Neural cell (in vitro differentiated cells): Measurements from ENCODE around the gene SH3RF1.

Experiments
- EP300 ChIP-seq: fragments of 450-650 bp; conservative IDR thresholded peaks from 2 replicates; pipeline ENCODE4 v1.6.1; 2014; ENCODE audit warnings: antibody characterized with exemption, mild to moderate bottlenecking, moderate library complexity; ENCODE audit not compliant: poor library complexity, severe bottlenecking
- EZH2 ChIP-seq: fragments of 200-600, 300-800 bp; shearing (Covaris generic), sonication (generic); IDR thresholded peaks from 2 replicates; pipeline ENCODE4 v1.6.1; 2014; ENCODE audit warnings: antibody characterized with exemption, low read length, borderline replicate concordance, mild to moderate bottlenecking; ENCODE audit not compliant: insufficient read depth, poor library complexity, severe bottlenecking
- MXI1 ChIP-seq: fragments of 450-650 bp; conservative IDR thresholded peaks from 2 replicates; pipeline ENCODE4 v1.6.1; 2014; ENCODE audit warnings: antibody characterized with exemption, mild to moderate bottlenecking; ENCODE audit not compliant: poor library complexity, severe bottlenecking
- POLR2AphosphoS5 ChIP-seq: IDR thresholded peaks from 2 replicates; pipeline ENCODE4 v1.6.1; 2012
- RAD21 ChIP-seq: fragments of 450-650 bp; conservative IDR thresholded peaks from 2 replicates; pipeline ENCODE4 v1.6.1; 2014; ENCODE audit warnings: antibody characterized with exemption, mild to moderate bottlenecking, moderate library complexity
- SMC3 ChIP-seq: fragments of 450-650 bp; conservative IDR thresholded peaks from 2 replicates; pipeline ENCODE4 v1.6.1; 2014; ENCODE audit warnings: antibody characterized with exemption, mild to moderate bottlenecking, moderate library complexity; ENCODE audit not compliant: poor library complexity
- TAF1 ChIP-seq: IDR thresholded peaks from 2 replicates; pipeline ENCODE4 v1.6.1; 2012; ENCODE audit warnings: low read depth
- TF ChIP-seq, protein P1 (sequence below): fragments of 450-650 bp; IDR thresholded peaks from 2 replicates; pipeline ENCODE4 v1.5.1; 2014; ENCODE audit warnings: antibody characterized with exemption, mild to moderate bottlenecking, moderate library complexity; ENCODE audit not compliant: poor library complexity, severe bottlenecking
- TF ChIP-seq, protein P2 (sequence below): IDR thresholded peaks from 2 replicates; pipeline ENCODE4 v1.6.1; 2012; ENCODE audit warnings: borderline replicate concordance

DNA sequence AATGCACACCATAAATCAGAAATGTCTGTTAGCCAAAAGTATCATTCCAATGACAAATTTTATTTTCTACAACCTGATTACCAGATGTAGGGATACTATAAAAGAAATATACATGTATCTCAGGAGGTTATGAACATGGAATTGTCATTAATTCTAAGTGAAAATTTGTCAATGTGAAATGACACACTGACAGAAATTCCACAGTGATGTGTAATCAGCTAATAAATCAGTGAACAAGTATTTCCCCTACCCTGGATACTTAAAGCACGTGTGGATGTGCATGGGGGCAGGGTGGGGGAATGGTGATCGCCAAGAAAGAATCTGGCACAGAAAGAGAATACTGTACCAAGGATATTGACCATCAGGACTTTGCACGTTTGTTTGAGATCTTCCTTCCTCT, 123.6 kb downstream of the SH3RF1 start:
- TF ChIP-seq EZH2 (no peak), SMC3 (no peak), POLR2AphosphoS5 (no peak), MXI1 (no peak), TAF1 (no peak), EP300 (no peak), RAD21 (no peak)
- TF ChIP-seq, protein P1, sequence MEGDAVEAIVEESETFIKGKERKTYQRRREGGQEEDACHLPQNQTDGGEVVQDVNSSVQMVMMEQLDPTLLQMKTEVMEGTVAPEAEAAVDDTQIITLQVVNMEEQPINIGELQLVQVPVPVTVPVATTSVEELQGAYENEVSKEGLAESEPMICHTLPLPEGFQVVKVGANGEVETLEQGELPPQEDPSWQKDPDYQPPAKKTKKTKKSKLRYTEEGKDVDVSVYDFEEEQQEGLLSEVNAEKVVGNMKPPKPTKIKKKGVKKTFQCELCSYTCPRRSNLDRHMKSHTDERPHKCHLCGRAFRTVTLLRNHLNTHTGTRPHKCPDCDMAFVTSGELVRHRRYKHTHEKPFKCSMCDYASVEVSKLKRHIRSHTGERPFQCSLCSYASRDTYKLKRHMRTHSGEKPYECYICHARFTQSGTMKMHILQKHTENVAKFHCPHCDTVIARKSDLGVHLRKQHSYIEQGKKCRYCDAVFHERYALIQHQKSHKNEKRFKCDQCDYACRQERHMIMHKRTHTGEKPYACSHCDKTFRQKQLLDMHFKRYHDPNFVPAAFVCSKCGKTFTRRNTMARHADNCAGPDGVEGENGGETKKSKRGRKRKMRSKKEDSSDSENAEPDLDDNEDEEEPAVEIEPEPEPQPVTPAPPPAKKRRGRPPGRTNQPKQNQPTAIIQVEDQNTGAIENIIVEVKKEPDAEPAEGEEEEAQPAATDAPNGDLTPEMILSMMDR: no peak
- TF ChIP-seq, protein P2, sequence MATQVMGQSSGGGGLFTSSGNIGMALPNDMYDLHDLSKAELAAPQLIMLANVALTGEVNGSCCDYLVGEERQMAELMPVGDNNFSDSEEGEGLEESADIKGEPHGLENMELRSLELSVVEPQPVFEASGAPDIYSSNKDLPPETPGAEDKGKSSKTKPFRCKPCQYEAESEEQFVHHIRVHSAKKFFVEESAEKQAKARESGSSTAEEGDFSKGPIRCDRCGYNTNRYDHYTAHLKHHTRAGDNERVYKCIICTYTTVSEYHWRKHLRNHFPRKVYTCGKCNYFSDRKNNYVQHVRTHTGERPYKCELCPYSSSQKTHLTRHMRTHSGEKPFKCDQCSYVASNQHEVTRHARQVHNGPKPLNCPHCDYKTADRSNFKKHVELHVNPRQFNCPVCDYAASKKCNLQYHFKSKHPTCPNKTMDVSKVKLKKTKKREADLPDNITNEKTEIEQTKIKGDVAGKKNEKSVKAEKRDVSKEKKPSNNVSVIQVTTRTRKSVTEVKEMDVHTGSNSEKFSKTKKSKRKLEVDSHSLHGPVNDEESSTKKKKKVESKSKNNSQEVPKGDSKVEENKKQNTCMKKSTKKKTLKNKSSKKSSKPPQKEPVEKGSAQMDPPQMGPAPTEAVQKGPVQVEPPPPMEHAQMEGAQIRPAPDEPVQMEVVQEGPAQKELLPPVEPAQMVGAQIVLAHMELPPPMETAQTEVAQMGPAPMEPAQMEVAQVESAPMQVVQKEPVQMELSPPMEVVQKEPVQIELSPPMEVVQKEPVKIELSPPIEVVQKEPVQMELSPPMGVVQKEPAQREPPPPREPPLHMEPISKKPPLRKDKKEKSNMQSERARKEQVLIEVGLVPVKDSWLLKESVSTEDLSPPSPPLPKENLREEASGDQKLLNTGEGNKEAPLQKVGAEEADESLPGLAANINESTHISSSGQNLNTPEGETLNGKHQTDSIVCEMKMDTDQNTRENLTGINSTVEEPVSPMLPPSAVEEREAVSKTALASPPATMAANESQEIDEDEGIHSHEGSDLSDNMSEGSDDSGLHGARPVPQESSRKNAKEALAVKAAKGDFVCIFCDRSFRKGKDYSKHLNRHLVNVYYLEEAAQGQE: no peak
